K562 (cell line): ENCODE measurements around the gene SNAPC2. TPM values are rescaled to one million over a fixed set of nuclear protein-coding genes. Genes with fewer than 3 reads are reported as not detected.
A peak's percentile ranks its signal among the peaks of the same experiment; 100 is the strongest.
"Not testable (repeated sequence)": the region's sequence is repeated elsewhere in the genome, so short reads cannot be mapped to it uniquely, and the experiment has no call there.

Source experiments
- ATAC-seq: fragments of 200-7000 bp; cut with Tn5 transposase; 3 replicates; pipeline ENCODE4 v1.9.1; 2020; ENCODE audit warnings: moderate library complexity
- BruUV-seq: library from RNA; stranded (reverse); fragments of 400-500 nt; replicated peaks from 2 replicates; lab custom pipeline; 2021; lab: Mats Ljungman, UMichigan
- CTCF ChIA-PET: fragments of 300-600 bp; formaldehyde crosslinking; extraction: SDS; loops from one replicate; lab custom pipeline; 2021; ENCODE audit warnings: low intra/inter-chr PET ratio; lab: Yijun Ruan, JAX
- POLR2A ChIA-PET: fragments of 300-600, 350-650 bp; sonication (Branson Sonifier 250); formaldehyde crosslinking; extraction: SDS; loops from one replicate; lab custom pipeline; 2021; ENCODE audit warnings: antibody characterized with exemption, inconsistent platforms; lab: Yijun Ruan, JAX
- DNase-seq, 4 experiments: peaks; one replicate each; pipeline versions ENCODE4 v3.0.0 to v3.0.0-alpha.2; 2011 to 2018; ENCODE audit warnings: low spot score in 3 of 4, mixed read lengths in 3 of 4; ENCODE audit errors: extremely low read depth in 1 of 4
- FAIRE-seq: peaks from 2 replicates; lab custom pipeline; 2011; peaks lifted over from hg19 to GRCh38; lab: Jason Lieb, UNC
- H2AFZ ChIP-seq: 2 replicates; pipeline ENCODE4 v1.6.0; 2011; ENCODE audit warnings: low read depth, low read length, control low read depth, inconsistent platforms
- H3K27ac ChIP-seq: fragments of 200-600 bp; 3 replicates; pipeline ENCODE4 v1.8.0; 2011; ENCODE audit warnings: low read depth, mild to moderate bottlenecking, control low read depth, inconsistent platforms, low read length, moderate library complexity, mixed read lengths; ENCODE audit errors: extremely low read depth
- H3K27me3 ChIP-seq, 2 experiments: fragments of 300-600 bp in 1 of 2; 2 replicates in 1 of 2; 3 replicates in 1 of 2; pipeline versions ENCODE4 v1.6.0 to v1.8.0; 2011; ENCODE audit warnings: inconsistent platforms in 2 of 2, low read length in 2 of 2, mild to moderate bottlenecking in 1 of 2, mixed read lengths in 1 of 2, moderate library complexity in 1 of 2; ENCODE audit not compliant: control insufficient read depth in 2 of 2, insufficient read depth in 2 of 2
- H3K36me3 ChIP-seq: fragments of 300-600 bp; 3 replicates; pipeline ENCODE4 v1.8.0; 2011; ENCODE audit warnings: mild to moderate bottlenecking, low read length, inconsistent platforms; ENCODE audit not compliant: control insufficient read depth, insufficient read depth
- H3K4me1 ChIP-seq, 2 experiments: fragments of 200-600 bp in 1 of 2; replicated peaks in 1 of 2; 2 replicates in 1 of 2; 3 replicates in 1 of 2; pipeline versions ENCODE4 v1.5.1 to v1.8.0; 2011; ENCODE audit warnings: inconsistent platforms in 2 of 2, low read length in 2 of 2, mild to moderate bottlenecking in 1 of 2, mixed read lengths in 1 of 2, moderate library complexity in 1 of 2; ENCODE audit not compliant: control insufficient read depth in 2 of 2, insufficient read depth in 2 of 2
- H3K4me2 ChIP-seq: 2 replicates; pipeline ENCODE4 v1.6.1; 2011; ENCODE audit warnings: low read length, control low read depth, inconsistent platforms, mixed read lengths; ENCODE audit not compliant: insufficient read depth
- H3K4me3 ChIP-seq: fragments of 200-600 bp; sonication (generic), shearing (Covaris generic); 2 replicates; pipeline ENCODE4 v1.5.1; 2016; ENCODE audit warnings: control low read depth, inconsistent platforms
- H3K79me2 ChIP-seq: fragments of 200-600 bp; 3 replicates; pipeline ENCODE4 v1.8.0; 2011; ENCODE audit warnings: low read length, inconsistent platforms; ENCODE audit not compliant: control insufficient read depth, insufficient read depth
- H3K9ac ChIP-seq, 2 experiments: 2 replicates each; pipeline versions ENCODE4 v1.6.0 to v1.6.1; 2011; ENCODE audit warnings: low read depth in 2 of 2, low read length in 2 of 2, control low read depth in 1 of 2, inconsistent platforms in 1 of 2, mild to moderate bottlenecking in 1 of 2, mixed read lengths in 1 of 2; ENCODE audit not compliant: insufficient read depth in 1 of 2
- H3K9me1 ChIP-seq: one replicate; pipeline ENCODE4 v1.6.0; 2011; ENCODE audit warnings: inconsistent platforms, mild to moderate bottlenecking, low read length, moderate library complexity; ENCODE audit not compliant: control insufficient read depth, insufficient read depth
- H3K9me3 ChIP-seq: replicated peaks from 2 replicates; pipeline ENCODE4 v1.5.1; 2011; ENCODE audit warnings: low read depth, low read length, inconsistent platforms; ENCODE audit not compliant: control insufficient read depth, insufficient read depth
- H4K20me1 ChIP-seq: replicated peaks from 2 replicates; pipeline ENCODE4 v1.6.1; 2011; ENCODE audit warnings: low read length, inconsistent platforms, mixed read lengths; ENCODE audit not compliant: control insufficient read depth, insufficient read depth
- ARID3A ChIP-seq: IDR thresholded peaks from 2 replicates; pipeline ENCODE4 v1.6.1; 2012; ENCODE audit warnings: low read depth, low read length, improper control_type of control experiment, borderline replicate concordance
- ARID4B ChIP-seq: sonication (generic); formaldehyde crosslinking; IDR thresholded peaks from 2 replicates; pipeline ENCODE4 v1.8.0; 2022; ENCODE audit warnings: mild to moderate bottlenecking, missing genetic modification reagents
- DLX4 ChIP-seq: fragments of 250-450 bp; sonication (Bioruptor Pico); IDR thresholded peaks from 2 replicates; pipeline ENCODE4 v1.6.1; 2021; ENCODE audit warnings: mild to moderate bottlenecking
- MYC ChIP-seq, 2 experiments: fragments of 250-450 bp in 1 of 2; sonication (Bioruptor Pico) in 1 of 2; IDR thresholded peaks; 2 replicates each; pipeline versions ENCODE4 v1.5.1 to v1.6.1; 2012 to 2021; ENCODE audit warnings: low read depth in 2 of 2, borderline replicate concordance in 1 of 2, improper control_type of control experiment in 1 of 2, low read length in 1 of 2, mild to moderate bottlenecking in 1 of 2, moderate library complexity in 1 of 2
- NFATC3 ChIP-seq: fragments of 450-650 bp; IDR thresholded peaks from 2 replicates; pipeline ENCODE4 v1.6.1; 2017; ENCODE audit warnings: mild to moderate bottlenecking
- SFPQ ChIP-seq: fragments of 200-400 bp; formaldehyde crosslinking; IDR thresholded peaks from 2 replicates; pipeline ENCODE4 v1.6.1; 2017; ENCODE audit warnings: mild to moderate bottlenecking, low read depth, low read length, moderate library complexity
- TCF7 ChIP-seq: sonication (generic); IDR thresholded peaks from 2 replicates; pipeline ENCODE4 v1.6.1; 2016; ENCODE audit warnings: antibody characterized with exemption, borderline replicate concordance
- ZNF239 ChIP-seq: fragments of 250-450 bp; sonication (Bioruptor Pico); IDR thresholded peaks from 2 replicates; pipeline ENCODE4 v1.4.0; 2020; ENCODE audit warnings: mild to moderate bottlenecking
- WGBS: fragments of 100-300 bp; shearing (Covaris generic); methylation state at CpG from one replicate; pipeline ENCODE4 v1.1.6; 2016; ENCODE audit warnings: low coverage, mixed read lengths; ENCODE audit not compliant: insufficient coverage; ENCODE audit errors: missing lambda C conversion rate; 5-methylcytosine and 5-hydroxymethylcytosine counted together
- in situ Hi-C: fragments of 300-500 bp; cut with MboI; formaldehyde crosslinking; loops from 4 replicates; pipeline ENCODE4 v1.15.0; 2018; ENCODE audit warnings: inconsistent platforms, mixed read lengths
- intact Hi-C: fragments of 100-400 bp; cut with micrococcal nuclease; formaldehyde crosslinking; loops from 2 replicates; pipeline ENCODE4 v1.14.2; 2022
- polyA plus RNA-seq, 8 experiments: library from polyadenylated mRNA; depleted of rRNA in 4 of 8; stranded (reverse) in 5 of 8; unstranded in 3 of 8; fragments of >200 nt; fragmentation: Nextera tagmentation in 2 of 8; fragmentation: Illumina TruSeq in 1 of 8; extraction: Ambion mirVana in 2 of 8; extraction: Trizol in 1 of 8; gene quantifications; 2 replicates each; pipeline versions ENCODE4 v1.2.1 to v1.2.3, GENCODE V29; 2011 to 2014; ENCODE audit warnings: inconsistent platforms in 1 of 8, missing spikeins in 1 of 8
- total RNA-seq, 7 experiments: library from RNA; depleted of rRNA in 6 of 7; stranded (reverse); fragments of >200 nt in 6 of 7; fragmentation: Illumina TruSeq in 2 of 7; extraction: Trizol in 2 of 7; gene quantifications; 2 replicates each; pipeline versions ENCODE4 v1.2.1 to v1.2.3, GENCODE V29; 2011 to 2021; ENCODE audit warnings: low replicate concordance in 1 of 7

Gene SNAPC2
- total and polyA plus RNA-seq, 9 of the 15 experiments (the other 6 are each of a cell fraction or from before 2014, with no cell fraction given) = 0.59 to 45.1 (median 15.3) TPM

GRCh38 chr19:7959211-7959610 is 39.1 kb downstream of the SNAPC2 start (continued):
- TF ChIP-seq ARID3A (no peak), NFATC3 (no peak), SFPQ (no peak), DLX4 (CRISPR knock-in tag) (no peak), TCF7 (no peak), MYC (IDR thresholded peaks at IDR 0.05; ENCODE audit: low read depth, low read length) (0 out of 2 replicates have a peak, but pooled peaks have one; percentile 34), MYC (CRISPR knock-in tag; IDR thresholded peaks at IDR 0.05; ENCODE audit: borderline replicate concordance, low read depth) (no peak), ARID4B (CRISPR knock-in tag) (no peak), ZNF239 (CRISPR knock-in tag) (no peak)

GRCh38 chr19:7961082-7961481 is 40.9 kb downstream of the SNAPC2 start:
- CTCF ChIA-PET, H3K9me1 ChIP-seq, H3K9me3 ChIP-seq, H3K27me3 ChIP-seq, intact Hi-C loops, DNase-seq, BruUV-seq, H3K27ac ChIP-seq, H3K4me2 ChIP-seq, H2AFZ ChIP-seq, H3K4me3 ChIP-seq, in situ Hi-C loops, H3K79me2 ChIP-seq, H4K20me1 ChIP-seq, ATAC-seq, FAIRE-seq, H3K9ac ChIP-seq: not testable (repeated sequence)
- POLR2A ChIA-PET = interaction anchor here (0.7 kb wide), 1 partner anchor 9 kb away, joined by 3 read pairs; no protein-coding TSS in a partner anchor
- 78% methylated on average over 4 of the region's 4 CpGs for WGBS
- Histone ChIP-seq H3K36me3 (peaks cover 82% of the 10 kb centered on the region; the same call in 2 of the 3 replicates), H3K4me1 (peaks cover 7 to 11% of the 10 kb centered on the region in 2 experiments; a peak in 4 of 5 replicates)
